ENCODE data around the gene TAOK1.

DNA sequence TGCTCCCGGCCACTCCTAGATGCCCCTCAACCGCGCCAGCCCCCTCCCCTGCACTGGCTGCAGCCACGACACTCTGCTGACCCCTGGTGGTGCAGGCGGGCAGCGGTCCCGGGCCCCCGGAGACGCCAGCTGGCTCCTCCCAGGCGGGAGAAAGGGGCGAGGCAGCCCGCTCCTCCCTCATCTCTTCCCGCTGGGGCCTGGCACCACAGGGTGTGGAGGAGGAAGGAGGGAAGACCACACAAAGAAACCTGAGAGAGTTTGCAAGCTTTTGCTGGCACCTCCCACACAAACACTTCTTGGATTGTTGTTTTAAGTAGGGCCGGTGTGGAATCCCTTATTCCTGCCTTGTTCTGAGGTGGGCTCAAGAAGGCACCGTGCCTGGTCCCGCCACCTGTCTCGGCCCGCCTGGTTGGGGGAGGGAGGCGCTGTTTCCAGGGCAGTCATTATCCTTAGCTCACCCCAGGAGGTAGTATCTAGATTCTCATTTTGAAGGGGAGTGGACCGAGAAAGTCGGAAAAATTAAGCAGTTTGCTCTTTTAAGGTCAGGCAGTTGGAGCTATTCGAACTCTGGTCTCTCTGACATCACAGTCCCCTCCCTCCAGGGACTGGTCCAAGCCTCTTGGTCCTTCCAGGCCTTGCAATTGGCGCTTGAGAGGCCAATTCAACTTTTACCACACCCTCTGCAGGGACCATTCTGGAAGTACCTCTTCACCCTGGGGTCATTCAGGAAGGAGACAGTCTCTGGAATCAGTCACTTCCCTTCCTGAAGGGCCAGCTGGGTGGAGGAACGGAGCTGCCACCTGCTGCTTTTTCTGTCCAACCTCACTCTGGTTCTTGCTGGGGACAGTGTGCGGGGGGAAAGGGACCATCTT, 201.8 kb downstream of the TAOK1 start:
- TF ChIP-seq CTCF (IDR thresholded peaks at IDR 0.05) (peak; percentile 89 to 97 (median 92)), POLR2A (IDR thresholded peaks at IDR 0.05) (peak in 1 of 2 donors; percentile 29)

All from Peyer's patch (tissue), 4 donors.